Right lobe of liver (tissue), 6 donors: Measurements from ENCODE around the gene MMP13. TPM values are rescaled to one million over a fixed set of nuclear protein-coding genes. Genes with fewer than 3 reads are reported as not detected.
"Not testable (repeated sequence)": the region's sequence is repeated elsewhere in the genome, so short reads cannot be mapped to it uniquely, and the experiment has no call there.

Experiments used
- ATAC-seq, 4 donors: fragments of 200-7000 bp; cut with Tn5 transposase; one replicate each; pipeline ENCODE4 v1.9.1; 2020; ENCODE audit warnings: mild to moderate bottlenecking in 4 of 4, moderate library complexity in 4 of 4
- DNase-seq, 3 donors: peaks; one replicate each; pipeline ENCODE4 v3.0.0-alpha.2; 2020
- H3K27ac ChIP-seq, 3 donors: fragments of 200-600 bp; one replicate each; pipeline ENCODE4 v1.8.0; 2022
- H3K27me3 ChIP-seq, 2 donors: fragments of 200-600 bp; one replicate each; pipeline ENCODE4 v1.8.0; 2022
- H3K36me3 ChIP-seq, 4 donors: fragments of 200-600 bp; sonication (generic) in 1 of 4; one replicate each; pipeline versions ENCODE4 v1.5.1 to v1.8.0; 2017 to 2022; ENCODE audit warnings: control low read depth in 1 of 4
- H3K4me1 ChIP-seq, 4 donors: fragments of 200-600 bp; sonication (generic) in 1 of 4; one replicate each; pipeline versions ENCODE4 v1.5.1 to v1.8.0; 2017 to 2022; ENCODE audit warnings: control low read depth in 1 of 4
- H3K4me3 ChIP-seq, 3 donors: fragments of 200-600 bp; one replicate each; pipeline ENCODE4 v1.8.0; 2022
- H3K9me3 ChIP-seq, 4 donors: fragments of 200-600 bp; sonication (generic) in 1 of 4; one replicate each; pipeline versions ENCODE4 v1.5.1 to v1.8.0; 2017 to 2022; ENCODE audit warnings: control low read depth in 1 of 4
- CTCF ChIP-seq, 4 donors: fragments of 200-600 bp in 3 of 4; fragments of 450-650 bp in 1 of 4; IDR thresholded peaks; one replicate each; pipeline versions ENCODE4 v1.5.1 to v1.8.0; 2016 to 2022; ENCODE audit warnings: antibody characterized with exemption in 4 of 4, mild to moderate bottlenecking in 2 of 4
- POLR2A ChIP-seq: fragments of 450-650 bp; IDR thresholded peaks from one replicate; pipeline ENCODE4 v1.6.1; 2017; ENCODE audit warnings: antibody characterized with exemption, mild to moderate bottlenecking
- WGBS: methylation state at CpG from one replicate; pipeline ENCODE4 v1.1.6; 2018; ENCODE audit warnings: low coverage, low lambda C conversion rate; ENCODE audit not compliant: insufficient coverage; ENCODE audit errors: missing lambda C conversion rate; 5-methylcytosine and 5-hydroxymethylcytosine counted together
- intact Hi-C, 2 donors: fragments of 100-400 bp; cut with DNase I; formaldehyde crosslinking; loops; one replicate each; pipeline versions ENCODE4 v1.11.2 to v1.14.1; 2022
- total RNA-seq, 6 experiments: library from RNA; depleted of rRNA in 2 of 6; stranded (reverse); fragments of >200 nt in 2 of 6; fragmentation: NEBNext Ultra II Directional in 3 of 6; extraction: Animal tissue kit (Norgen Biotek cat#: 25700) in 3 of 6; gene quantifications; one replicate each; pipeline versions ENCODE4 v1.1.0 to v1.2.4, GENCODE V29; 2016 to 2023
- donor health status: DM: no; HTN: yes; CAD: no.
- donor health status: DM: no; HTN: no; CAD: no.
- donor health status: DM: no; HTN: no; CAD: no.
- donor health status: DM: no; HTN: yes; CAD: no.
- donor health status: DM: no; HTN: yes; CAD: no.

Gene MMP13
- total RNA-seq, 6 experiments from 2014 or later: not detected

- intact Hi-C loops: no loop called here
- no peak for TF ChIP-seq CTCF (IDR thresholded peaks at IDR 0.05)
- TF ChIP-seq POLR2A: no peak
- DNase-seq (no peak), ATAC-seq (no peak)
- Histone ChIP-seq H3K27ac (no peak overlapping the region), H3K9me3 (no peaks in the 10 kb centered on the region), H3K4me3 (no peak overlapping the region), H3K4me1 (no peaks in the 10 kb centered on the region), H3K27me3 (no peaks in the 10 kb centered on the region), H3K36me3 (no peaks in the 10 kb centered on the region)
Measured at GRCh38 chr11:102915044-102915375, 40.5 kb downstream of the MMP13 start.

DNA sequence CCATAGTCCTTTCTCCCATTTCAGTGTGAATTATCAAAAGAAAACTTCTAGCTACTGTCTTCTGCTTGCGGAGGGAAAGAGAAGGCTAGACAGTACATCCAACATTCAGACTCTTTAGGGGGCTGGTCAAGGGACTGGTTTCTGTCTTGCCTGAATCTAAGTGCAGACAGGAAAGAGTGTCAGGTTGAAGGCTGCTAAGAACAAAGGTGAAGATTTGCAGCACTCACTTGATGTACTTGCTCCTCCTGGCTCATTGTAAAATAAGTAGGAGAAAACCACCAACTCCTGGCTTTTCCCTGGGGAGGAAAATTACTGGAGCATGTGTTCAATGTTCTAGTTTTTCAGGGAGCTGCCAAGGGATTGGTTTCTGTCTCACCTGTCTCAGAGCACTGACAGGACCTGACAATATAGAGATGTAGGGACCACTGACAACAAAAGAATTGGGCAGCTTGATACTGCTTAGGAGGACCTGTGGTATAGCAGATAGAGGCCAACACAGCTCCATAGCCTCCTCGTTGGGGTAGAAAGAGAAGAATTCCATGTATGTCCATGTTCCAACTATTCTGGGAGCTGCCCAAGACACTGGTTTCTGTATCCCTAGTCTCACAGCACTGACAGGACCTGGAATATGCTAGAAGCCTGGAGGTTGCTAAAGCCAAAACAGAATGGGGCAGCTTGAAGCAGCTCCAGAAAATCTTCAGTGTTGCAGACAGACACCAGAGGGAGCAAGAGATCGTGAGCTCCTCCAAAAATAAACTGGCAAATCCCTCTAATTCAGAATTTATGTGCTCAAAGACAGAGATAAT is 41.1 kb downstream of the MMP13 start:
- Histone ChIP-seq H3K4me1 (no peaks in the 10 kb centered on the region), H3K9me3 (no peaks in the 10 kb centered on the region), H3K36me3 (no peaks in the 10 kb centered on the region), H3K4me3 (no peak overlapping the region), H3K27ac (no peak overlapping the region), H3K27me3 (no peaks in the 10 kb centered on the region)
- ATAC-seq (peak; percentile 90 to 97 (median 93)), DNase-seq (peak in 1 of 3 donors; percentile 46)
- intact Hi-C loops: no loop called here
- 40% methylated on average over 2 of the region's 3 CpGs for WGBS
- TF ChIP-seq CTCF (IDR thresholded peaks at IDR 0.05) (peak; percentile 58 to 81 (median 67)), POLR2A (no peak)

DNA sequence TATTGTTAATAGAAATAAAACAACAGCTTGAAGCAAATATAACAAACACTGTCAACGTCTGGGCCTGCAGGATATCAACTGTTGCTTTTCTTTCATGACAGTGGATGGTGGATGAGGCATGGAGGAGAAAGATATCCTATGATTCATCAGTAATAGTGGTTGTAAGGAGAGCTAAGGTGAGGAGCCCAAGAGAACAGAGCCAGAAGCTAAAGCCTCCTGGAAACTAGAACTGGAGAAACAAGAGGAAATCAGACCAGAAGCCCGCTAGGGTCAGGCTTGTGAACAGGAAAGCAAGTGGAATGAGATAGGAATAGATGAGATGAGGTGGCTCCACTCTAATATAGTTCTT is 43.1 kb downstream of the MMP13 start:
- no peak overlapping the region for H3K27ac ChIP-seq
- DNase-seq (no peak), ATAC-seq (no peak)
- 47% methylated on average over 2 of the region's 2 CpGs for WGBS
- H3K4me3 ChIP-seq: no peak overlapping the region
- H3K4me1 ChIP-seq: no peaks in the 10 kb centered on the region
- intact Hi-C loops: no loop called here
- TF ChIP-seq CTCF (IDR thresholded peaks at IDR 0.05) (no peak), POLR2A (no peak)
- H3K36me3 ChIP-seq: no peaks in the 10 kb centered on the region
- no peaks in the 10 kb centered on the region for H3K27me3 ChIP-seq
- no peaks in the 10 kb centered on the region for H3K9me3 ChIP-seq

GRCh38 chr11:102911758-102912481 is 43.6 kb downstream of the MMP13 start:
- H3K27ac ChIP-seq: no peak overlapping the region
- intact Hi-C loops: no loop called here
- 77% methylated on average over 10 of the region's 13 CpGs for WGBS
- no peaks in the 10 kb centered on the region for H3K9me3 ChIP-seq
- DNase-seq (no peak), ATAC-seq (no peak)
- no peaks in the 10 kb centered on the region for H3K4me1 ChIP-seq
- no peaks in the 10 kb centered on the region for H3K27me3 ChIP-seq
- H3K36me3 ChIP-seq: no peaks in the 10 kb centered on the region
- H3K4me3 ChIP-seq: no peak overlapping the region
- TF ChIP-seq CTCF (IDR thresholded peaks at IDR 0.05): no peak
- no peak for TF ChIP-seq POLR2A

GRCh38 chr11:102905848-102906247 is 49.7 kb downstream of the MMP13 start:
- H3K27ac ChIP-seq, H3K27me3 ChIP-seq, H3K9me3 ChIP-seq, intact Hi-C loops, DNase-seq, H3K36me3 ChIP-seq, ATAC-seq, H3K4me1 ChIP-seq, H3K4me3 ChIP-seq: not testable (repeated sequence)
- 84% methylated on average over 5 of the region's 5 CpGs for WGBS

DNA sequence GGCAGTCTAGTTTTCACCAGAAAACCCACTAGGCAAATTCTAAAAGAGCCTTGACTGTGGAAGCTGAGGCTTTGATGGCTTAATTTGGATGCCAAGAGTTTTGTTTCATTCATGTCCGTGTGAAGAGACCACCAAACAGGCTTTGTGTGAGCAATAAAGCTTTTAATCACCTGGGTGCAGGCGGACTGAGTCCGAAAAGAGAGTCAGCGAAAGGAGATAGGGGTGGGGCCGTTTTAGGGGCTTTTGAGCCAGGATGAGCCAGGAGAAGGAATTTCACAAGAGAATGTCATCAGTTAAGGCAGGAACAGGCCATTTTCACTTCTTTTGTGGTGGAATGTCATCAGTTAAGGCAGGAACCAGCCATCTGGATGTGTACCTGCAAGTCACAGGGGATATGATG is 51.6 kb downstream of the MMP13 start:
- H3K27me3 ChIP-seq, H3K9me3 ChIP-seq, H3K36me3 ChIP-seq, H3K4me3 ChIP-seq, ATAC-seq, intact Hi-C loops, DNase-seq, H3K4me1 ChIP-seq, H3K27ac ChIP-seq: not testable (repeated sequence)
- 49% methylated on average over 5 of the region's 5 CpGs for WGBS
